CD14-positive monocyte (primary cell): ENCODE results near the gene CDK6. TPM values are rescaled to one million over a fixed set of nuclear protein-coding genes. Genes with fewer than 3 reads are reported as not detected.

Source experiments
- DNase-seq, 3 donors: peaks; one replicate each; pipeline ENCODE4 v3.0.0-alpha.2; 2011 to 2022
- H2AFZ ChIP-seq: 2 replicates; pipeline ENCODE4 v1.6.0; 2012; ENCODE audit warnings: mild to moderate bottlenecking, low read depth, low read length, inconsistent platforms; ENCODE audit not compliant: insufficient read depth, poor library complexity, severe bottlenecking
- H3K27ac ChIP-seq, 2 donors: 1 replicate in 1 of 2; 2 replicates in 1 of 2; pipeline ENCODE4 v1.5.1; 2012 to 2013; ENCODE audit warnings: low read length in 2 of 2, control low read depth in 1 of 2, inconsistent platforms in 1 of 2, low read depth in 1 of 2, mild to moderate bottlenecking in 1 of 2
- H3K27me3 ChIP-seq, 2 donors: one replicate each; pipeline versions ENCODE4 v1.6.0 to v1.6.1; 2011 to 2013; ENCODE audit warnings: low read length in 2 of 2; ENCODE audit not compliant: control insufficient read depth in 2 of 2, insufficient read depth in 2 of 2
- H3K36me3 ChIP-seq, 2 donors: replicated peaks in 1 of 2; 1 replicate in 1 of 2; 2 replicates in 1 of 2; pipeline versions ENCODE4 v1.5.1 to v1.6.1; 2012 to 2013; ENCODE audit warnings: low read length in 2 of 2, control low read depth in 1 of 2, inconsistent platforms in 1 of 2, mild to moderate bottlenecking in 1 of 2; ENCODE audit not compliant: insufficient read depth in 2 of 2, control insufficient read depth in 1 of 2
- H3K4me1 ChIP-seq, 2 donors: 1 replicate in 1 of 2; 2 replicates in 1 of 2; pipeline versions ENCODE4 v1.5.1 to v1.6.1; 2012 to 2013; ENCODE audit warnings: low read length in 2 of 2, control low read depth in 1 of 2, inconsistent platforms in 1 of 2, mild to moderate bottlenecking in 1 of 2, moderate library complexity in 1 of 2; ENCODE audit not compliant: insufficient read depth in 2 of 2, control insufficient read depth in 1 of 2
- H3K4me2 ChIP-seq: replicated peaks from 2 replicates; pipeline ENCODE3; 2012; ENCODE audit warnings: low read length, moderate library complexity, mild to moderate bottlenecking; ENCODE audit not compliant: poor library complexity, severe bottlenecking; ENCODE audit errors: extremely low read depth
- H3K4me3 ChIP-seq, 3 experiments: fragments of 200-600 bp in 1 of 3; sonication (generic) in 1 of 3; replicated peaks in 1 of 3; 1 replicate in 2 of 3; 2 replicates in 1 of 3; pipeline ENCODE4 v1.5.1; 2011 to 2013; ENCODE audit warnings: low read length in 3 of 3, mild to moderate bottlenecking in 3 of 3, control low read depth in 2 of 3, low read depth in 2 of 3, inconsistent platforms in 1 of 3, moderate library complexity in 1 of 3
- H3K79me2 ChIP-seq: 2 replicates; pipeline ENCODE4 v1.6.0; 2012; ENCODE audit warnings: mild to moderate bottlenecking, control low read depth, inconsistent platforms, low read length, moderate library complexity; ENCODE audit not compliant: insufficient read depth
- H3K9ac ChIP-seq: 2 replicates; pipeline ENCODE4 v1.6.0; 2017; ENCODE audit warnings: low read length, mild to moderate bottlenecking; ENCODE audit not compliant: insufficient read depth, poor library complexity, severe bottlenecking
- H3K9me3 ChIP-seq, 2 donors: replicated peaks in 1 of 2; 1 replicate in 1 of 2; 2 replicates in 1 of 2; pipeline versions ENCODE4 v1.5.1 to v1.6.1; 2012 to 2013; ENCODE audit warnings: low read length in 2 of 2, control low read depth in 1 of 2; ENCODE audit not compliant: control insufficient read depth in 1 of 2, insufficient read depth in 1 of 2
- H4K20me1 ChIP-seq: 2 replicates; pipeline ENCODE4 v1.6.0; 2012; ENCODE audit warnings: mild to moderate bottlenecking, low read length, control low read depth, moderate library complexity; ENCODE audit not compliant: insufficient read depth
- H3K27ac Mint-ChIP-seq, 7 donors: one replicate each; pipeline ENCODE4 v1.8.0; 2020; ENCODE audit warnings: mild to moderate bottlenecking in 7 of 7, mixed read lengths in 7 of 7, moderate library complexity in 6 of 7, inconsistent platforms in 2 of 7
- H3K27me3 Mint-ChIP-seq, 3 donors: one replicate each; pipeline ENCODE4 v1.8.0; 2021 to 2022; ENCODE audit warnings: low read depth in 3 of 3, mild to moderate bottlenecking in 3 of 3, mixed read lengths in 3 of 3, moderate library complexity in 3 of 3, inconsistent platforms in 1 of 3
- H3K36me3 Mint-ChIP-seq, 2 donors: one replicate each; pipeline ENCODE4 v1.8.0; 2020; ENCODE audit warnings: mixed read lengths in 2 of 2, inconsistent platforms in 1 of 2, mild to moderate bottlenecking in 1 of 2
- H3K4me1 Mint-ChIP-seq: one replicate; pipeline ENCODE4 v1.8.0; 2020; ENCODE audit warnings: mild to moderate bottlenecking, mixed read lengths
- H3K4me3 Mint-ChIP-seq, 2 donors: one replicate each; pipeline ENCODE4 v1.8.0; 2020; ENCODE audit warnings: mild to moderate bottlenecking in 2 of 2, mixed read lengths in 2 of 2, moderate library complexity in 1 of 2
- H3K9me3 Mint-ChIP-seq, 7 donors: one replicate each; pipeline ENCODE4 v1.8.0; 2020 to 2022; ENCODE audit warnings: mixed read lengths in 7 of 7, mild to moderate bottlenecking in 6 of 7, moderate library complexity in 6 of 7, inconsistent platforms in 2 of 7
- CTCF ChIP-seq: fragments of 200-600 bp; IDR thresholded peaks from one replicate; pipeline ENCODE4 v1.8.0; 2022; ENCODE audit warnings: antibody characterized with exemption, mild to moderate bottlenecking
- WGBS: methylation state at CpG from one replicate; pipeline ENCODE4 v1.1.5; 2013; ENCODE audit warnings: missing lambda C conversion rate; ENCODE audit not compliant: insufficient coverage; 5-methylcytosine and 5-hydroxymethylcytosine counted together
- intact Hi-C, 2 donors: fragments of 100-400 bp; cut with micrococcal nuclease; formaldehyde crosslinking; loops; one replicate each; pipeline versions ENCODE4 v1.15.0 to v1.15.1; 2023
- polyA plus RNA-seq, 3 donors: library from polyadenylated mRNA; depleted of rRNA in 1 of 3; unstranded in 2 of 3; stranded (reverse) in 1 of 3; fragments of 300-500 nt in 2 of 3; fragments of >200 nt in 1 of 3; fragmentation: Illumina TruSeq in 2 of 3; gene quantifications; 1 replicate in 2 of 3; 2 replicates in 1 of 3; pipeline ENCODE4 v1.2.3, GENCODE V29; 2012 to 2021
- small RNA-seq: library from RNA; depleted of rRNA; stranded (forward); fragments of <200 nt; gene quantifications from one replicate; pipeline ENCODE3, GENCODE V24; 2012; ENCODE audit warnings: low read depth; ENCODE audit not compliant: insufficient read length

The CDK6 gene
- polyA plus RNA-seq, 3 donors = 3.4 to 4.3 (median 3.8) TPM

- Mint-ChIP-seq H3K4me1 (no peaks in the 10 kb centered on the region), H3K4me3 (no peak overlapping the region), H3K27me3 (peaks cover 0 to 5% (median 0%) of the 10 kb centered on the region in 3 donors), H3K9me3 (no peaks in the 10 kb centered on the region), H3K27ac (peak overlapping the region in 1 of 7 donors; percentile 59), H3K36me3 (peaks cover 26 to 27% of the 10 kb centered on the region in 2 donors)
- DNase-seq = no peak
- H3K4me2 ChIP-seq = no peak overlapping the region
- no peak overlapping the region for H3K27ac ChIP-seq
- intact Hi-C loops = no loop called here
- no peak overlapping the region for H3K4me3 ChIP-seq
- no peaks in the 10 kb centered on the region for H4K20me1 ChIP-seq
- no peaks in the 10 kb centered on the region for H3K79me2 ChIP-seq
- no peak overlapping the region for H3K9ac ChIP-seq
- no peak overlapping the region for H2AFZ ChIP-seq
- no peaks in the 10 kb centered on the region for H3K4me1 ChIP-seq
- H3K9me3 ChIP-seq = no peaks in the 10 kb centered on the region
- TF ChIP-seq CTCF = no peak
- peaks cover 11 to 34% of the 10 kb centered on the region in 2 donors for H3K36me3 ChIP-seq
- no peaks in the 10 kb centered on the region for H3K27me3 ChIP-seq
- WGBS = 100% methylated on average over 2 of the region's 2 CpGs
Measured at GRCh38 chr7:92557249-92557648, 279.1 kb downstream of the CDK6 start.

Small RNAs within 50 kb of the gene (small RNA-seq; reads per million reads assigned to genes)
- not detected for gene RNU6-10P

Other genes starting within 250 kb of the CDK6 start
- 1 to 10 TPM; 5.8 to 9.3 (median 8.6) TPM for gene FAM133B, start 246.2 kb downstream of the CDK6 start, polyA plus RNA-seq